Measurements from ENCODE around the gene DNAH3. TPM values are rescaled to one million over a fixed set of nuclear protein-coding genes. Genes with fewer than 3 reads are reported as not detected.
"Not testable (repeated sequence)": the region's sequence is repeated elsewhere in the genome, so short reads cannot be mapped to it uniquely, and the experiment has no call there.

DNAH3 gene
- total RNA-seq, 1 donor from 2014 or later: 3.1 TPM

DNA sequence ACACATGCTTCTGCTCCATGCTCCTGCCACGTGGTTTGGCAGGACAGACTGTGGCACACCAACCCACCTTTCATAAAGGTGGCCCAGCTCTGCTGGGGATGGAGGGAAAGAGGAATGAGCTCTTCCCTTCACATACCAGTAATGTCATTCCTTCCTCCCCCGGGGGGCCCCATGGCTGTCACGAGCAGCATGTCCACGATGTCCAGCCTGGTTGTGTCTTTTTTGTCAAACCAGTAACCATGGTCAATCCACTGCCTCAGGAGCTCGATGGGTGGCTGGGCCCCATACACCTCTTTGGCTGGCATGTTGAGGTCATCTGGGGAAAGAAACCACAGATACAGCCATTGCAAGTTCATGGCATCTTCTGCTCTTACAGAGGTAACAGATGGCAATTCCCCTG is 153.5 kb downstream of the DNAH3 start:
- no peak for DNase-seq (ENCODE audit: low spot score)

DNA sequence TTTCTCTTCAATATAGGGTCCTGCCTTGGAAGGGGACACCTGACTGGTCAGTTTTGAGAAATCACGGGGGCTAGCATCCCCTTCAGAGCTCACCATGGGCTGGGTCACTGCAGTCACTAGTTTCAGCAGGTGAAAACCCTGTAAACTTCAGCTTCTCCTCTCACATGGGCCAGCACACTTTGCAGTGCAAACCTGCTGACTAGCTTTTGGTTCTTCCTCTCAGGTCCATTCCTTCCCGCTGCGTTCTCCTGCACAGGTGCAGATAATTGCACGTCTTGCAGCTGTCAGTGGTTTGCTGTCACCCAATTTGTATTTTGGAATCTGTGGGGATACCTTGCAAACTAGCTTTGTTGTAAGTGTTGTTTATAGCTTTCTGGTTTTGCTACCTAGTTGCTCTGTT is 154.9 kb downstream of the DNAH3 start:
- no peak for DNase-seq (ENCODE audit: low spot score)

DNA sequence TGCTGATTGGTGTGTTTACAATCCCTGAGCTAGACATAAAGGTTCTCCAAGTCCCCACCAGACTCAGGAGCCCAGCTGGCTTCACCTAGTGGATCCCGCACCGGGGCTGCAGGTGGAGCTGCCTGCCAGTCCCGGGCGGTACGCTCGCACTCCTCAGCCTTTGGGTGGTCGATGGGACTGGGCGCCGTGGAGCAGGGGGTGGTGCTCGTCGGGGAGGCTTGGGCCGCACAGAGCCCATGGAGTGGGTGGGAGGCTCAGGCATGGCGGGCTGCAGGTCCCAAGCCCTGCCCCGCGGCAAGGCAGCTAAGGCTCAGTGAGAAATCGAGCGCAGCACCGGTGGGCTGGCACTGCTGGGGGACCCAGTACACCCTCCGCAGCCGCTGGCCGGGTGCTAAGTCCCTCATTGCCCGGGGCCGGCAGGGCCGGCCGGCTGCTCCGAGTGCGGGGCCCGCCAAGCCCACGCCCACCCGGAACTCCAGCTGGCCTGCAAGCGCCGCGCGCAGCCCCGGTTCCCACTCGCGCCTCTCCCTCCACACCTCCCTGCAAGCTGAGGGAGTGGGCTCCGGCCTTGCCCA is 161.1 kb downstream of the DNAH3 start:
- not testable (repeated sequence) for DNase-seq (ENCODE audit: low spot score)

DNA sequence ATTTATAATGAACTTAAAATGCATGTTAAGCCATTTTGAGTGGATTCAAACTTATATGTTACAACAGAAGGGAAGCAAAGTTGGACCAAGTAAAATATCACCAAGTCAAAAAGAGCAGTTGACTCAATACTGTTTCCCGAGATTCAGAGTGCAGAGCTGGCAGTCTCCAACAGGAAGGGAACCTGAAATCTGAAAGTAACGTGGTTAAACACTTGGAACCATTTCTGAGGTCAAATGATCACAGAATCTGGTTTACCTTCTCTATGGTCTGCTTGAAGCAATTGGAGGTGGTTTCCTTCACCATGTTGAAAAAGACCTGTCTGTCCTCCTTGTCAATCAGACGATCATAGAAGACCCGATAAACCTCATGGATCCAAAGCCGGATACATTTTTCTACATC is 163.6 kb downstream of the DNAH3 start:
- DNase-seq (ENCODE audit: low spot score): no peak

DNA sequence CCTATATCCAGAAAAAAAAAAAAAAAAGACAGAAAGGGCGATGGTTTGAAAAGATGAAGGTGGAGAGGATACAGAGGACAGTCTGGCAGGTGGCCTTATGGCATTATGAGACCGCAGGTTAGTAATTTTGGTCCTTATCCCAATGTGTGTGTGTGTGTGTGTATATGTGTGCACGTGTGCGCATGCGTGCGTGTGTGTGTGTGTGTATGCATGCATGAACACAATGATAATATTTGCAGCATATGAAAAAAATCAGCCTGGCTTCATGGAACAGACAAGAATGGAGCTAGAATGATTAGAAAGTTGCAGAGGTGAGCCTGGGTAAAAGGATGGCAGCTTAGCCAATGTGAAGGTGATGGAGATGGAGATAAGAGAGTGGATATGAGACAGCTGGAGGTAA is 166.6 kb downstream of the DNAH3 start:
- no peak for DNase-seq (ENCODE audit: low spot score)

DNA sequence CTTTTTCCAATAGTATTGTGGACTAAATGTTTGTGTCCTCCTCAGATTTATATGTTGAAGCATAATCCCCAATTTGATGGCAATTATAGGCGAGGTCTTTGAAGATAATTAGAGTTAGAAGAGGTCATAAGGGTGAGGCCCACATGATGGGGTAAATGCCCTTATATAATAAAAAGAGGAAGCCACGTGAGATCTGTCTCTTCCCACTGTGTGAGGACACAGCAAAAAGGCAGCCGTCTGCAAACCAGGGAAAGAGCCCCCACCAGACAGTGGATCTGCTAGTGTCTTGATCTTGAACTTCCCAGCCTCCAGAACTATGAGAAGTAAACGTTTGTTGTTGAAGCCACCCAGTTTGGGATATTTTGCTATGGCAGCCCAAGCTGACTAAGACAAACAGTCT is 174.1 kb downstream of the DNAH3 start:
- DNase-seq (ENCODE audit: low spot score): no peak

DNA sequence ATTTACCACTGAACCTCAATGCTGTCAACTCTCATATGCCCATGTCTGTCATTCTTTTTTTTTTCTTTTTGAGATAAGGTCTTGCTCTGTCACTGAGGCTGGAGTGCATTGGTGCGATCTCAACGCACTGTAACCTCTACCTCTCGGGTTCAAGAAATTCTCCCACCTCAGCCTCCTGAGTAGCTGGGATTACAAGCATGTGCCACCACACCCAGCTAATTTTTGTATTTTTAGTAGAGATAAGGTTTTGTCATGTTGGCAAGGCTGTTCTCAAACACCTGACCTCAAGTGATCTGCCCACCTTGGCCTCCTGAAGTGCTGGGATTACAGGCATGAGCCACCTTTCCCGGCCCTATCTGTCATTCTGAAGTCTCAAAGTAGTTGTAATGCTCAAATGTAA is 177.4 kb downstream of the DNAH3 start:
- DNase-seq (ENCODE audit: low spot score): not testable (repeated sequence)

DNA sequence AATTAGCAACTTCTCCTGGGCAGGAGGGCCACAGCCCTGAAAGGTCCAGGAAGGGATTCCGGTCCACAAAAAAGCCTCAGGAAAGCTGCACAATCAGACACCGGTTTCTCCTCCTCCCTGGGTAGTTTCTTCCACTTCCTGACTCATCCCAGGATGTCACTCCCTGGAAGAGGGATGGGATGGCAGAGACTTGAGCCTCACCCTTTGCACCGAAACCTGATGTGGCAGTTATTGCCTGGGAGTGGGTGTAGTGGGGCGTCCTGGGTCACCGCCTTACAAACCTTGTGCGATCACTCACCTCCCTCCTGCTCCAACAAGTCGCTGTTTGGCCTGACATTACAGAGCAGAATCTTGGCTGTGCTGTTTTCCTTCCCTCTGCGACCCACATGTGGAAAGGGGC is 179.2 kb downstream of the DNAH3 start:
- no peak for DNase-seq (ENCODE audit: low spot score)

DNA sequence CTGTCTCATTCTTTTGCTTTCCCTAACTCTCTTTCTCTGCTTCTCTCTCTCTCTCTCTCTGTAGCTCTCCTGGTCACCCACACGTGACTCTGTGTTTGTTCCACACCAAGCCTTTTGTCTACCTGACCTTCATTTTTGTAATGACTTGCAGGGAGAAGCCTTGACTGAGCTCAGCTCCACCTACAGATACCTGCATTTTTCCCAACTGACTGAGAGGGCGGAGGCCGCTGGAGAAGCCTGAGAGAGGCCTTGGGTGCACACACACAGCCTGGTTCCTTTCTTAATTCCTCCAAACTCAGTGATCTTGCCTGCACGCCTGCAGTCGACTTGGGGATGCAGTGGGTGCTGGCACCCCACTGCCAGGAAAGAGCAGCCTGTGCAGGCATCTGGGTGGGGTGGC is 181.3 kb downstream of the DNAH3 start:
- DNase-seq (ENCODE audit: low spot score): no peak

DNA sequence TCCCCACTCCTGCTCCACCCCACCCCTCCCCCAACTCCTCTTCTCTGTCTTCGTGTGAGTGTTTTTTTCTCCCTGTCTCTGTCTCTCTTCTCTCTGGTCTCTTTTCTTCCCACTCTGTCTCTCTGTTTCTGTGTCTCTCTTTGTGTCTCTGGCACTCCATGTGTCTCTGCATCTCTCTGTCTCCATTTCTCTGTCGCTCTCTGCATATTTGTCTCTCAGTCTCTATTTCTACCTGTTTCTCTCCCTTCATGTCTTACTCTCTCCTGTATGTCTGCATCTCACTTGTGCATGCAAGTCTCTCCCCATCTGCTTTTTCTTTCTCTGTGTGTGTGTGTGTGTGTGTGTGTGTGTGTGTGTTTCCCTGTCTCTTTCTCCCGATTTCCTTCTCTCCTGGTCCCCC is 181.9 kb downstream of the DNAH3 start:
- DNase-seq (ENCODE audit: low spot score): no peak

DNA sequence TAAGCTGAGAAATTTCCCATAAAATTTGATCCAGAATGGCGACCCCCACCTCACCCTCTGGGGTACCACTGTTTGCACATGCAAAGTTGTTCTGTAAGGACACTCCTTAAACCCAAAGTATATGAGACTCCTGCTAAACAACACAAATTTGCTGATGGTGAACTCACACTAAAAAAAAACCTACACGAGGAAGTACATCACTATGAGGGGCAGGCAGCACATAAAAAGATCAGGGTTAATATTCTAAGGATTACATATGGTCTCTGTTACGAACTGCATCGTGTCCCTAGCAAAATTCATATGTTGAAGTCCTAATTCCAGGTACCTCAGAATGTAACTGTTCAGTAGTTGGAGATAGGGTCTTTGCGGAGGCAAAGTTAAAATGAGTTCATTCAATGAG is 189.7 kb downstream of the DNAH3 start:
- DNase-seq (ENCODE audit: low spot score): no peak

DNA sequence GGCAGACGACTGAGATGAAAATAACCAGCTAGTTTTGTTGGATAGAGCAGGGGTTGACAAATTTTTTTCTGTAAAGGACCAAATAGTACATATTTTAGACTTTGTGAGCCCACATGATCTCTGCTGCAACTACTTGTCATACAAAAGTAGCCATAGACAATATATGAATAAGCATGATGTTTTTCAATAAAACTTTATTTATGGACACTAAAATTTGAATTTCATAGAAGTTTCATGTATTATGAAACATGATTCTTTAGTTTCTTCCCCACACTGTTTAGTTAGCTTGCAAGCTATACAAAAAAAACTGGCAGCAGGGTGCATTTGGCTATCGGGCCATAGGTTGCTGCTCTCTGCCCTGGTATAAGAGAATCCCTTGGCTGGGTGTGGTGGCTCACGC is 193.5 kb downstream of the DNAH3 start:
- no peak for DNase-seq (ENCODE audit: low spot score)

DNA sequence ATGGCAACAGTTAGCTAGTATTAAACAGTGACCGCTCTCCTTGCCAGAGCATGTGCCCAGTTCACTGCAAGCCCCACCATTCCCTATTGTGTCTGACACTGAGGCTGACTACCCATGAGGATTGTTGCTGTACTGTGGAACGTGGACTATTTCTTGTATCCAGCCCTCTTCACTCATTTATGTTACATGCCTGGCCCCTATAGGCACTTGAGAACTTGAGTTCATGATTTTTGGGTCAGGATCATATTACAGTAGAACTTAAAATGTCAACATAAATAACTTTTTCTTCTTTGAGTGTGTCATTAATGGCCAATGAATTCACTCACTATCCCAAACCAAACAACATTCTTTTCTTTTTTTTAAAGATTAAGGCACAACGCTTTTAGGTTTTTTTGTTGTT is 194.3 kb downstream of the DNAH3 start:
- no peak for DNase-seq (ENCODE audit: low spot score)

DNA sequence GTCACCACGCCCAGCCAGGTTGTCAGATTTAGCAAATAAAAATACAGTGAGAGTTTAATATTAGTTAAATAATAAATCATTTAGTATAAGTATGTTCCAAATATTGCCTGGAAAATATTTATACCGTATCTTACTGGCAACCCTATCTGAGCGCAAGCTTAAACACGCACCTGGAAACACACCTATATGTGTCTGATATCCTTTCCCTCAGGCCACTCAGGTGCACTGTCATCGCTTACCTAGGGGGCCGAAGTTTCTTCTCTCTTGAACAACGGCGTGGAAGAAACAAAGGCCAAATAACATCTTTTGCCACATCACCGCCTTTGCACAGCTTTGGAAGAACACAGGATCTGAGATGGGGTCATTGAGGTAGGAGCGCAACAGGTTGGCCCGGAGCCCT is 196.1 kb downstream of the DNAH3 start:
- DNase-seq (ENCODE audit: low spot score): no peak

DNA sequence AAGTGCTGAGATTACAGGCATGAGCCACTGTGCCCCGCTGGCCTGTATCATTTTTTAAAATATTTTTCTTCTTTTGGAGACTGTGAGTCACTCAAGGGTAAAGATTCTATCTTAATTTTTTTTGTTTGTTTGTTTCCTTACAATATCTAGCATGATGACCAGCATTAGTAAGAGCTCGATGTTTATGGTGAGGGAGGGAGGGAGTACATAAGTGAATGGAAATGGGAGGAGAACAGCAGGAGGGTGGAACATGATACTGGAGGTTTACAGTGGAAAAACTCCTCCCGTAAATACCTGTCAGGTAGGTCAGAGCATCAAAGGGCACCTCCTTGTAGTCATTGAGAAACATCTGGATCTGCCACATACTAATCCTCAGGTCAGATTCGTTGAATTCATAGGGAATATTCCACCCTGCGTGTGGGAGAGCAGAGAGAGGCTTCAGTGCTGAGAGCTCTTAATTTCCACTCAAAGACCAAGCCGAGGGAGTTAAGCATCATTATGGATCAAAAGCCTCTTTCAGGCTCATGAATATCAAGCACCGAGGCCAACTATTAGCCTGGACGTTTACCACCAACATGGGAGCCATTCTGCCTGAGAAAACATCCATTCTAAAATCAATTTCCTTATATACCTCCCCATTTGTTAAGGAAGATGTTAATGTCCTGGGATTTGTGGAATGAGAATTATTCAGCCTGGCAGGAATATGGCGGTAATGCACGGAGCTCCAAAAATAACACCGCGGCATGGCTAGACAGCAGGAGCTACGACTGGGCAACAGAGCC is 198.3 kb downstream of the DNAH3 start:
- no peak for DNase-seq (ENCODE audit: low spot score)

DNA sequence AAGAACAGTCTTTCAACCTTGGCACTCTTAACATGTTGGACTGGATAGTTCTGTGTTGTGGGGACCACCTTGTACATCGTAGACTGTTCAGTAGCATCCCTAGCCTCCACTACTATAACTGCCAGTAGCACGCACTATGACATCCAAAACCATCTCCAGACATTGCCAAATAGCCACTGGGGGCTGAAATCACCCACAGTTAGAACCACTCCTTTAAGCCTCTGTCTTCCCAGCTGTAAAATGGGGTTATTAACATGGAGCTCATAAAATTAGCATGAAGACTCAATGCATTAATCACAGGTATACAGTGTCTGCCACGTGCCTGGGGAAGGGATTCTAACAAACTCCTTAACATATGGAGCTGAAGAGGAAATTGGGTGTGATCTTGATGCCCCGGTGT is 200.4 kb downstream of the DNAH3 start:
- no peak for DNase-seq (ENCODE audit: low spot score)

DNA sequence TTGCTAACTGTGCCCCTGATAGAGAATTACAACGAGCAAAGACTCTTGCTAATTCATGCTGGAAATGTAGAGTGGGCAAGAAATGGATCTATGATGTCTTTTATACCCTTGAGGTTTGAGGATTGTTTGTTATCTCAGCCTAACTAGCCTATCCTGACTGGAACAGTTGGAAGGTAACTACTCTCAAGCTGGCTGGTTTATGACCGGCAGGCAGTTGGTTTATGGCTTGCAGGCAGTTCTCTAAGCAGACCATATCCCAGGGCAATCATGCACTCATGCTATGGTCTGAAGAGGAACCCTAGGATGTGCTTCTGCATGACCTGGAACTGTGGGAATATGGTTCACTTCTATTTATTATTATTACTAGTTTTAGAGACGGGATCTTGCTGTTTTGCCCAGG is 201.0 kb downstream of the DNAH3 start:
- no peak for DNase-seq (ENCODE audit: low spot score)

DNA sequence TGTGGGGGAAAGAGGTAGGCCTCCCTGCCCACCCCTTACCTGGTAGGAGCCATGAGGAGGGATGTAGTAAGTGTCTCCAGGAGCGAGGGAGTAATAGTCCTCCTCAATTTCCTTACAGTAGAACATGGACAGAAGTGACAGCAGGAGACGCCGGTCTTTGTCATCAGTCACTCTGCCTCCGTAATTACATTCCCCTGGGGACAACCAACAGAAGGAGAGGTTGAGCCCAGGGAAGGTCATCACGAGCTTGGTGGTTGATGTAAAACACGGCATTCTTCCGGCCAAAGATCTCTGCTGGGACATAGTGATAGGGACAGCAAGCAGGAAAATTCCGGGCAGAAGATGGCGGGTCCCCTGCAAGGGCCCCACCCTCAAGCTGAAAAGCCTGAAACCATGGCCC is 202.2 kb downstream of the DNAH3 start:
- DNase-seq (ENCODE audit: low spot score): no peak

DNA sequence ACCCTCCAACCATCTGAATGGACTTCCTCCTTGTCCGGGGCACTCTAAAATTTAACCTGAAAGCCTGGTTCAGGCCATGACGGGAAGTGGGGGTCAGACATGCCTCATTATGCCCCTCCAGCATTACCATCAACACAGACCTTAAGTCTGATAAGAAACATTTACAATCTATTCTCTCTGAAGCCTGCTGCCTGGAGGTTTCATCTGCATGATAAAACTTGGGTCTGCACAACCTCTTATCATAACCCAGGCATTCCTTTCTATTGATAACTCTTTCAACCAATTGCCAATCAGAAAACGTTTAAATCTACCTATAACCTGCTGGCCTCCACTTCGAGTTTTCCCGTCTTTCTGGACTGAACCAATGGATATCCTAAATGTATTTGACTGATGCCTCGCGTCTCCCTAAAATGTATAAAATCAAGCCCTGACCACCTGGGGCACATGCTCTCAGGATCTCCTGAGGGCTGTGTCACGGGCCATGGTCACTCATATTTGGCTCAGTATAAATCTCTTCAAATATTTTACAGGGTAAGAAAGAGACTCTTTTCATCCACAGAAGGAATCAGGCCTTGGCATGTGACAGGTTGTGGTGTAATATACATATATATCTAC is 204.5 kb downstream of the DNAH3 start:
- no peak for DNase-seq (ENCODE audit: low spot score)

DNA sequence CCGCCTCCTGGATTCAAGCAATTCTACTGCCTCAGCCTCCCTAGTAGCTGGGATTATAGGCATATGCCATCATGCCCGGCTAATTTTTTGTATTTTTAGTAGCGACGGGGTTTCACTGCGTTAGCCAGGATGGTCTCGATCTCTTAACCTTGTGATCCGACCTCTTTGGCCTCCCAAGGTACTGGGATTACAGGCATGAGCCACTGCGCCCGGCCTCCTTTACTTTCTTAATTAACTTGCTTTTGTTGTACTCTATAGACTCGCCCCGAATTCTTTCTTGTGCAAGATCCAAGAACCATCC is 205.1 kb downstream of the DNAH3 start:
- not testable (repeated sequence) for DNase-seq (ENCODE audit: low spot score)

DNA sequence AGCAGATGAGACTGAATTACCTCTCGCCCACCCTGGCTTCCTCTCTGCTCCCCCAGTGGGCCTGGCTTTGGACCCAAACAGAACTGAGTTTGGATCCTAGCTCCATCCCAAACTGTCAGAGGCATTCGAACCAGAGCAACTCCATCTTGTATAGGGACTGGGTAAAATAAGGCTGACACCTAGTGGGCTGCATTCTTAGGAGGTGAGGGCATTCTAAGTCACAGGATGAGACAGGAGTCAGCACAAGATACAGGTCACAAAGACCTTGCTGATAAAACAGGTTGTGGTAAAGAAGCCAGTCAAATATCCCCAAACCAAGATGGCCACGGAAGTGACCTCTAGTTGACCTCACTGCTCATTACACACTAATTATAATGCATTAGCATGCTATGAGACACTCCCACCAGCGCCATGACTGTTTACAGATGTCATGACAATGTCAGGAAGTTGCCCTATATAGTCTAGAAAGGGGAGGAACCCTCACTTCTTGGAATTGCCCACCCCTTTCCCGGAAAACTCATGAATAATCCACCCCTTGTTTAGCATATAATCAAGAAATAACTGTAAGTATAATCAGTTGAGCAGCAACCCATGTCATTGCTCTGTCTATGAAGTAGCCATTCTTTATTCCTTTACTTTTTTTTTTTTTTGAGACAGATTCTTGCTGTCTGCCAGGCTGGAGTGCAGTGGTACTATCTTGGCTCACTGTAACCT is 205.6 kb downstream of the DNAH3 start:
- DNase-seq (ENCODE audit: low spot score): no peak

DNA sequence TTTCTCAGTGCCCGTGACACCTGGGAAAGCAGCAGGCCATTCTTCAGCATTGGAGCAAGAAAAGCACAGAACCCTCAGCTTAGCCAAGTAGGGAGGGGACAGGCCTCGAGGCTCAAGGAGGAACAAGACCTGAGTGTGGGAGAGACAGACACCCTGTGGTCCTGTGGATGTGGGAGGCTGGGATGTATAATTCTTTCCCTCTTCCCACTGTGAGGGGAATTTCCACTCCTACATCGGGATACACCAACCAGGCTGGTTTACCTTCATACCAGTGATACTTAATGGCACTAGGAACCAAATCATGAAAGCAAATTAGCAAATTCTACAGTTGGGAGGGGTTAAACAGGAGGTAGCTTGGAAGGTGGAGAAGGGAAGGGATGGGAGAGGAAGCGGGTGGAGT is 208.4 kb downstream of the DNAH3 start:
- DNase-seq (ENCODE audit: low spot score): no peak

DNA sequence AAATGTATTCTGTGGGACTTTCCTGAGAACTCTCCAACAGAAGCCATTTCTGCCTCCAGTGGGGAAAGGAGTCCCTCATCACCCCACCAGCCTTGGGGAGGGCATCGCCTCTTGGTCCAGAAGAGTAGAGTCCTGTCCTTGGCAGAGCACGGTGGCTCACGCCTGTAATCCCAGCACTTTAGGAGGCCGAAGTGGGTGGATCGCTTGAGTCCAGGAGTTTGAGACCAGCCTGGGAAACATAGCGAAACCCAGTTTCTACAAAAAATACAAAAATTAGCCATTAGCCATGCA is 209.1 kb downstream of the DNAH3 start:
- DNase-seq (ENCODE audit: low spot score): no peak
